Large intestine (tissue), 3 donors: Measurements from ENCODE around the gene ZMYM4. TPM values are rescaled to one million over a fixed set of nuclear protein-coding genes. Genes with fewer than 3 reads are reported as not detected.

Experiments
- DNase-seq, 2 donors: peaks; one replicate each; pipeline versions ENCODE4 v3.0.0 to v3.0.0-alpha.2; 2013
- H3K27ac ChIP-seq: one replicate; pipeline ENCODE4 v1.5.1; 2013; ENCODE audit warnings: low read length
- H3K27me3 ChIP-seq: 2 replicates; pipeline ENCODE4 v1.6.1; 2013; ENCODE audit warnings: low read length; ENCODE audit not compliant: control insufficient read depth, insufficient read depth
- H3K36me3 ChIP-seq: 2 replicates; pipeline ENCODE4 v1.6.1; 2013; ENCODE audit warnings: low read length; ENCODE audit not compliant: control insufficient read depth, insufficient read depth
- H3K4me1 ChIP-seq: one replicate; pipeline ENCODE4 v1.6.1; 2013; ENCODE audit warnings: low read length; ENCODE audit not compliant: control insufficient read depth, insufficient read depth
- H3K4me3 ChIP-seq: one replicate; pipeline ENCODE4 v1.5.1; 2013; ENCODE audit warnings: low read length
- H3K9me3 ChIP-seq: one replicate; pipeline ENCODE4 v1.6.1; 2013; ENCODE audit warnings: mild to moderate bottlenecking, low read depth, low read length, moderate library complexity; ENCODE audit not compliant: control insufficient read depth
- WGBS: methylation state at CpG from one replicate; pipeline ENCODE4 v1.1.5; 2013; ENCODE audit warnings: low lambda C conversion rate; ENCODE audit not compliant: insufficient coverage; 5-methylcytosine and 5-hydroxymethylcytosine counted together
- polyA plus RNA-seq: library from polyadenylated mRNA; unstranded; fragments of 120-200 nt; gene quantifications from one replicate; pipeline ENCODE4 v1.2.1, GENCODE V29; 2013

Gene ZMYM4
- polyA plus RNA-seq, 1 donor: 33.4 TPM

DNA sequence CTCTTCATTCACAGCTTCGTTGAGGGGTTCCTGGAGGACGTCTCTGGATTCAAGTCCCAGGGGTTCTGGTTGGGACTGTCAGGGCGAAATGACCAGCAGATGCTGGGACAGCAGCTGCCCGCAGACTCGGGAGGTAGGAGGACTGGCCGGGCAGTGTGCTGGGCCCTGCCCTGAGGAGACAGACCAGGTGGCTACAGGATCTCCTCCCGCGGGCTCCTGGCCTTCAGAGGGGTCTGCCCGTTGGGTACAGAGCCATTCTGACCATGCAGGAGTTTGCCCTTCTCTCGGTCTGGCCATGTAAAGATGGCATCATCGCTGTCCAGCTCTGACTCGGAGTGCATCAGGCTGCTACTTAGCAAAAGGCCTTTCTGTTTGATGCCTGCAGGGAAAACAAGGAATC, 166.2 kb downstream of the ZMYM4 start:
- WGBS: no CpG with 5 or more reads among the region's 12 CpGs
- Histone ChIP-seq H3K4me1 (no peaks in the 10 kb centered on the region), H3K36me3 (peaks cover 71% of the 10 kb centered on the region), H3K9me3 (no peaks in the 10 kb centered on the region), H3K27me3 (no peaks in the 10 kb centered on the region), H3K4me3 (no peak overlapping the region), H3K27ac (no peak overlapping the region)
- DNase-seq: no peak

DNA sequence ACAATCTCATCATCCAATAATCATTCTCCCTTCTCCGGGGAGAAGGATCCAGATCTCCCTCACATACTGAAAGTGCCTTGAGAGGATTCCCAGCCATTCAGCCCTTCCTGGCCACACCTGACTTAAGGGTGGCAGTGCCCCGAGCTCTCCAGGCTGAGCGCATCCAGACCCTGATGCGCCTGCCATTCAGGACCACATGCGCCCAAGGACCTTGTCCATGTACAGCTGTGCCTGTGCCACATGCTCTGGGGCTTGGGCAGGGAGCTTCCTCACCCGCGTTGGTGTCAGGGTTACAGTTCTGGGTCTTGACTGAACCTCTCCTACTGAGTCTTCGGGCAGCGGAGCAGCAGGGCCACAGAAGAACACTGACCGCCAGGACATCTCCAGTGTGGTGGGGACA, 167.6 kb downstream of the ZMYM4 start:
- Histone ChIP-seq H3K27me3 (no peaks in the 10 kb centered on the region), H3K4me1 (no peaks in the 10 kb centered on the region), H3K9me3 (no peaks in the 10 kb centered on the region), H3K4me3 (no peak overlapping the region), H3K27ac (no peak overlapping the region), H3K36me3 (peaks cover 85% of the 10 kb centered on the region)
- DNase-seq: no peak
- WGBS: no CpG with 5 or more reads among the region's 10 CpGs

- WGBS: 100% methylated on average over 1 of the region's 9 CpGs
- Histone ChIP-seq H3K36me3 (peaks cover 92% of the 10 kb centered on the region), H3K27ac (no peak overlapping the region), H3K4me1 (no peaks in the 10 kb centered on the region), H3K27me3 (no peaks in the 10 kb centered on the region), H3K4me3 (no peak overlapping the region), H3K9me3 (no peaks in the 10 kb centered on the region)
- no peak for DNase-seq
Measured at GRCh38 chr1:35437200-35437599, 168.7 kb downstream of the ZMYM4 start.

DNA sequence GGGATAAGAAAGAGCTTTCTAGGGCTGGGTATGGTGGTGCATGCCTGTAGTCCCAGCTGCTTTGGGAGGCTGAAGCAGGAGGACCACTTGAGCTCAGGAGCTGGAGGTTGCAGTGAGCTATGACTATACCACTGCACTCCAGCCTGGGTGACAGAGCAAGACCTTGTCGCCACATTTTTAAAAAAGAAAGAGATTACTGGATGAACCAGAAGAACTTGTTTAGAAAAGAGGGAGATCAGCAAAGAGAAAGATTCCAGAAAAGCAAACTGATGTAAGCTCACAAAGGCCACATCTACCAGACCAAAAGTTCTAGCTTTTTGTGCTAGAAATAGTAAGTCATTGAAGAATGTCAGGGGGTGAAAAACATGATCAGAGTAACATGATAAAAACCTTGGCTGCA, 171.1 kb downstream of the ZMYM4 start:
- Histone ChIP-seq H3K27me3 (no peaks in the 10 kb centered on the region), H3K27ac (no peak overlapping the region), H3K4me1 (no peaks in the 10 kb centered on the region), H3K36me3 (peaks cover 92% of the 10 kb centered on the region), H3K9me3 (no peaks in the 10 kb centered on the region), H3K4me3 (no peak overlapping the region)
- DNase-seq: no peak
- no CpG with 5 or more reads among the region's 1 CpG for WGBS

DNA sequence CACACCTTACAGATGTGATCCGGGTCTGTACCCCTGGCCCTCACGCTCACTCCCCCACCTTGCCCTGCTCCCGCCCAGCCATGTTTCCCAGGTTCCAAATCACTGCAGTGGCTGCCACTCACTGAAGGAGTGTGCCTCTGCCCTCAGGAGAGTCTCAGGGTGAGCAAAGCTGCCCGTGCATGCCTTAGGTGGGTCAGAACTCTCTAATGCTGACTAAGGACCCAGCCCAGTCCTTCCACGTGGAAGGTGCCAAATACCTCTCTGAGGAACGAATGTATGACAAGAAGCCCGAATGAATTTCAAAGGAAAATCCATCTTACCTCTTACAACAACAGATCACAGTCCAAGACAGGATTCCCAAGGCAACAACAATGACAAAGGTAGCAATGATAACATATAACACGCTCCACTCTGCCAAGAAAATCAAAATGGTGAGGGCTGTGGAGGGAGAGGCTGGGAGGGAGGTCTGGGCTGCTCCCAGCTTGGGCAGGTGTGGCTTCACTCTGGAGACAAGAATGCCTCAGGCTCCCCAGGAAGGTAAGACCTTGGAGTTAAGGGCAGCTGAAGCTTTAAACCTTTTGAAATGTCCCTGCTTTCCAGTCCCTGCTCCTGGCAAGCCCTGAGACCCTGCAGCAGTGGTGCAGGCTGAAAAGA, 173.5 kb downstream of the ZMYM4 start:
- Histone ChIP-seq H3K27me3 (no peaks in the 10 kb centered on the region), H3K4me3 (no peak overlapping the region), H3K4me1 (no peaks in the 10 kb centered on the region), H3K36me3 (peaks cover 88% of the 10 kb centered on the region), H3K27ac (no peak overlapping the region), H3K9me3 (no peaks in the 10 kb centered on the region)
- no CpG with 5 or more reads among the region's 8 CpGs for WGBS
- DNase-seq: no peak

GRCh38 chr1:35442734-35443133, 174.2 kb downstream of the ZMYM4 start:
- no peak for DNase-seq
- Histone ChIP-seq H3K4me3 (no peak overlapping the region), H3K9me3 (no peaks in the 10 kb centered on the region), H3K27me3 (no peaks in the 10 kb centered on the region), H3K36me3 (peaks cover 88% of the 10 kb centered on the region), H3K4me1 (no peaks in the 10 kb centered on the region), H3K27ac (no peak overlapping the region)
- WGBS: no CpG with 5 or more reads among the region's 4 CpGs

DNA sequence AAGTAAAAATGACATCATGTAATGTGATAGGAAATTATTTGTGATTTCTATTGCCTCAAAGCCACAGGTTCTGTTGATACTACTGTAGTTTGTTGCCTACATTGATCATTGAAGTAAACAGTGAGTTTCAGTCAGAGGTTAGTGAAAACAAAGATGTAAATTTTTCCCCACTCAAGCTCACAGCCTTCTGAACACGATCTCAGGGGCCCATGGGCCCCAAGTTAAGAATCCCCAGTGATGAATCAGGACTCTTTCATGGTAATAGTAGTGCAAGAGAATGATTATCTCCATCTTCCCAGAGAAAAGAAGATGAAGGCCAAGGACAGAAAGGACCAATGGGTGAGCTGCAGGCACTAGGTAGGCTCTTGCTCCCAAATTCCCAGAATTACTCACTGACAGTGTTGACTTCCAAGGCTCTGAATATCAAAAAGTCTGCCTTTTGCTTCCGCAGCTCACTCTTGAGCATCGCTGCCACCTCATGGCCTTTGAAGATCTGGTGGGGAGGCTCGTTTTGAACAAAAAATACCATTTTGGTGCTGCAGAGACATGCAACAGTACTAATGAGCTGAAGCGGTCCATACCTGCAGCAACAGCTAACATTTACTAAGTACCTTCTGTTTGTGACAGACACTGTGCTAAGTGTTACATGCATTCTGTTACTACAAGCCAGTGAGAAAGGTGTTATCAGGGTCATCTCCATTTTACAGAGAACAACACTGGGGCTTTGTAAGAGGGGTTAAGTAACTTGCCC, 175.4 kb downstream of the ZMYM4 start:
- Histone ChIP-seq H3K4me3 (no peak overlapping the region), H3K9me3 (no peaks in the 10 kb centered on the region), H3K27me3 (no peaks in the 10 kb centered on the region), H3K4me1 (no peaks in the 10 kb centered on the region), H3K36me3 (peaks cover 89% of the 10 kb centered on the region), H3K27ac (no peak overlapping the region)
- DNase-seq: no peak
- whole genome bisulfite sequencing: 100% methylated on average over 1 of the region's 5 CpGs

- Histone ChIP-seq H3K27me3 (no peaks in the 10 kb centered on the region), H3K9me3 (no peaks in the 10 kb centered on the region), H3K36me3 (peaks cover 88% of the 10 kb centered on the region), H3K4me3 (no peak overlapping the region), H3K4me1 (no peaks in the 10 kb centered on the region), H3K27ac (no peak overlapping the region)
- no peak for DNase-seq
Measured at GRCh38 chr1:35444519-35444774, 175.9 kb downstream of the ZMYM4 start.

GRCh38 chr1:35447278-35447677, 178.8 kb downstream of the ZMYM4 start:
- Histone ChIP-seq H3K36me3 (peaks cover 87% of the 10 kb centered on the region), H3K9me3 (no peaks in the 10 kb centered on the region), H3K4me3 (no peak overlapping the region), H3K4me1 (no peaks in the 10 kb centered on the region), H3K27me3 (no peaks in the 10 kb centered on the region), H3K27ac (no peak overlapping the region)
- no peak for DNase-seq

DNA sequence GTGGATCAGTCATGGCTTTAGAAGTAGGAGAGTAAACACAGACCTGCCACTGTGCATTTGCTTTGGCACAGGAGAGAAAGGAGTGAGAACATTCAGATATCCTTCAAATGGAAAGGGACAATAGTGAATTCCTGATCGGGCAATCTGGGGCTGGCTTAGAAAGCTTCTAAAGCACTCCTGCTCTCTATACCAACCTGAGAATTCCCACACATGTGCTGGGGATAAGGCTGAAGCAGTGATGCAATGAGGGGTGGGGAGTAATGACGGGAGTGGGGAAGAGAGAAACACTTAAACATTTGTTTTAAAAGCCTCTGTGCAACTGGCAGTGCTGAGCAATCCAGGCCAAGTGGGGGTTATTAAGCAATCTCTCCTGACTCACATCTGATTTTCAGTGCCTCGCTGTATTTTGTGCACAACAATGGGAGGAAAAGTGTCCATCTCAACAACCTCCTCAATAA, 179.9 kb downstream of the ZMYM4 start:
- Histone ChIP-seq H3K4me1 (no peaks in the 10 kb centered on the region), H3K9me3 (no peaks in the 10 kb centered on the region), H3K4me3 (no peak overlapping the region), H3K27me3 (no peaks in the 10 kb centered on the region), H3K36me3 (peaks cover 89% of the 10 kb centered on the region), H3K27ac (no peak overlapping the region)
- WGBS: no CpG with 5 or more reads among the region's 3 CpGs
- no peak for DNase-seq
